RPMI7951 (cell line): ENCODE data around the gene SLC7A9. TPM values are rescaled to one million over a fixed set of nuclear protein-coding genes. Genes with fewer than 3 reads are reported as not detected.

Experiments used
- DNase-seq: peaks from one replicate; pipeline ENCODE4 v3.0.0-alpha.2; 2012; ENCODE audit warnings: low read depth
- total RNA-seq: library from RNA; depleted of rRNA; stranded (reverse); fragments of >200 nt; shearing (Covaris generic); gene quantifications from 2 replicates; pipeline ENCODE4 v1.2.3, GENCODE V29; 2014

SLC7A9 gene
- total RNA-seq, 1 experiment from 2014 or later, result not detected

- DNase-seq, result no peak
Measured at GRCh38 chr19:32828643-32829344, 40.8 kb downstream of the SLC7A9 start.

- DNase-seq, result no peak
Measured at GRCh38 chr19:32828139-32828538, 41.4 kb downstream of the SLC7A9 start.

GRCh38 chr19:32824916-32825608, 44.5 kb downstream of the SLC7A9 start:
- DNase-seq, result peak; percentile 10

- DNase-seq, result no peak
Measured at GRCh38 chr19:32824191-32824751, 45.3 kb downstream of the SLC7A9 start.

GRCh38 chr19:32823747-32824102, 45.8 kb downstream of the SLC7A9 start:
- no peak for DNase-seq

GRCh38 chr19:32822916-32823746, 46.4 kb downstream of the SLC7A9 start:
- no peak for DNase-seq

GRCh38 chr19:32819419-32820400, 49.9 kb downstream of the SLC7A9 start:
- no peak for DNase-seq

GRCh38 chr19:32818536-32818935, 51.0 kb downstream of the SLC7A9 start:
- no peak for DNase-seq

- DNase-seq, result no peak
Measured at GRCh38 chr19:32817569-32818476, 51.7 kb downstream of the SLC7A9 start.

- DNase-seq, result no peak
Measured at GRCh38 chr19:32816555-32817099, 52.9 kb downstream of the SLC7A9 start.

- DNase-seq, result no peak
Measured at GRCh38 chr19:32814624-32815023, 54.9 kb downstream of the SLC7A9 start.

GRCh38 chr19:32813862-32814425, 55.6 kb downstream of the SLC7A9 start:
- no peak for DNase-seq

- no peak for DNase-seq
Measured at GRCh38 chr19:32812571-32812970, 57.0 kb downstream of the SLC7A9 start.

GRCh38 chr19:32812036-32812435, 57.5 kb downstream of the SLC7A9 start:
- DNase-seq, result no peak

- DNase-seq, result no peak
Measured at GRCh38 chr19:32811151-32811550, 58.4 kb downstream of the SLC7A9 start.

GRCh38 chr19:32810452-32810851, 59.1 kb downstream of the SLC7A9 start:
- DNase-seq, result no peak

GRCh38 chr19:32809754-32810153, 59.8 kb downstream of the SLC7A9 start:
- no peak for DNase-seq

GRCh38 chr19:32809254-32809653, 60.3 kb downstream of the SLC7A9 start:
- no peak for DNase-seq

- DNase-seq, result no peak
Measured at GRCh38 chr19:32808236-32808635, 61.3 kb downstream of the SLC7A9 start.
